OCI-LY7 (cell line): ENCODE measurements around the gene PWWP2A. TPM values are rescaled to one million over a fixed set of nuclear protein-coding genes. Genes with fewer than 3 reads are reported as not detected.

Experiments
- BruUV-seq: library from RNA; stranded (reverse); fragments of 400-500 nt; replicated peaks from 2 replicates; lab custom pipeline; 2021; lab: Mats Ljungman, UMichigan
- CTCF ChIA-PET: fragments of 300-600 bp; sonication (Branson Sonifier 250); formaldehyde crosslinking; loops from one replicate; lab custom pipeline; 2022; ENCODE audit warnings: antibody characterized with exemption; ENCODE audit not compliant: unreplicated experiment; lab: Charles Lee
- POLR2A ChIA-PET: fragments of 300-600 bp; sonication (Branson Sonifier 250); formaldehyde crosslinking; loops from one replicate; lab custom pipeline; 2022; ENCODE audit warnings: antibody characterized with exemption; lab: Charles Lee
- DNase-seq: peaks from one replicate; pipeline ENCODE4 v3.0.0-alpha.2; 2015; ENCODE audit warnings: low spot score
- H2AFZ ChIP-seq: fragments of 200-600 bp; sonication (generic), shearing (Covaris generic); 2 replicates; pipeline ENCODE4 v1.6.1; 2014; ENCODE audit warnings: mild to moderate bottlenecking, antibody characterized with exemption, low read length, moderate library complexity
- H3K27ac ChIP-seq: fragments of 200-600 bp; sonication (generic); 2 replicates; pipeline ENCODE4 v1.5.1; 2014; ENCODE audit warnings: mixed run types, low read depth, mild to moderate bottlenecking, moderate library complexity, low read length, inconsistent platforms; ENCODE audit not compliant: poor library complexity, severe bottlenecking
- H3K36me3 ChIP-seq: fragments of 200-600 bp; sonication (generic); 2 replicates; pipeline ENCODE4 v1.6.1; 2014; ENCODE audit warnings: mild to moderate bottlenecking, antibody characterized with exemption, low read length, moderate library complexity, mixed read lengths; ENCODE audit not compliant: insufficient read depth
- H3K4me1 ChIP-seq: fragments of 200-600 bp; sonication (generic); 2 replicates; pipeline ENCODE4 v1.5.1; 2014; ENCODE audit warnings: mild to moderate bottlenecking, low read length; ENCODE audit not compliant: insufficient read depth, poor library complexity, severe bottlenecking
- H3K4me2 ChIP-seq: fragments of 200-600 bp; sonication (generic); 2 replicates; pipeline ENCODE4 v1.6.1; 2014; ENCODE audit warnings: mild to moderate bottlenecking, low read length
- H3K4me3 ChIP-seq: fragments of 200-600 bp; sonication (generic); 2 replicates; pipeline ENCODE4 v1.5.1; 2014; ENCODE audit warnings: mild to moderate bottlenecking, low read depth, low read length; ENCODE audit not compliant: poor library complexity, severe bottlenecking
- H3K79me2 ChIP-seq: fragments of 200-600 bp; sonication (generic); 2 replicates; pipeline ENCODE4 v1.6.1; 2016; ENCODE audit warnings: low read depth, mild to moderate bottlenecking, low read length, moderate library complexity, mixed read lengths; ENCODE audit not compliant: insufficient read depth
- H3K9me2 ChIP-seq: fragments of 200-600 bp; sonication (generic); 2 replicates; pipeline ENCODE4 v1.6.1; 2016; ENCODE audit warnings: mild to moderate bottlenecking, low read length, mixed read lengths; ENCODE audit not compliant: insufficient read depth
- H3K9me3 ChIP-seq: fragments of 200-600 bp; sonication (generic); 2 replicates; pipeline ENCODE4 v1.6.1; 2014; ENCODE audit warnings: mild to moderate bottlenecking, mixed run types, low read length, mixed read lengths
- H4K20me1 ChIP-seq: fragments of 200-600 bp; sonication (generic); 2 replicates; pipeline ENCODE4 v1.6.1; 2014; ENCODE audit warnings: mild to moderate bottlenecking, antibody characterized with exemption, low read length, moderate library complexity, mixed read lengths; ENCODE audit not compliant: insufficient read depth
- EZH2phosphoT487 ChIP-seq: fragments of 200-600 bp; sonication (generic); IDR thresholded peaks from 2 replicates; pipeline ENCODE4 v1.6.1; 2018; ENCODE audit warnings: low read depth, borderline replicate concordance, mild to moderate bottlenecking, mixed run types, antibody characterized with exemption, low read length, moderate library complexity, mixed read lengths
- intact Hi-C: fragments of 100-400 bp; cut with micrococcal nuclease; formaldehyde crosslinking; loops from one replicate; pipeline ENCODE4 v1.10.0; 2022; ENCODE audit not compliant: unreplicated experiment
- total RNA-seq, 2 experiments: library from RNA; depleted of rRNA in 1 of 2; stranded (reverse); fragments of >200 nt in 1 of 2; shearing (Covaris generic) in 1 of 2; gene quantifications; 2 replicates each; pipeline ENCODE4 v1.2.3, GENCODE V29; 2014 to 2022
- TF ChIP-seq, protein P1 (sequence below): fragments of 200-600 bp; sonication (generic); conservative IDR thresholded peaks from 2 replicates; pipeline ENCODE4 v1.5.1; 2014; ENCODE audit warnings: mild to moderate bottlenecking, antibody characterized with exemption, low read length, moderate library complexity, mixed read lengths

PWWP2A gene
- total RNA-seq, 2 experiments from 2014 or later: 28.3 to 28.4 TPM

DNA sequence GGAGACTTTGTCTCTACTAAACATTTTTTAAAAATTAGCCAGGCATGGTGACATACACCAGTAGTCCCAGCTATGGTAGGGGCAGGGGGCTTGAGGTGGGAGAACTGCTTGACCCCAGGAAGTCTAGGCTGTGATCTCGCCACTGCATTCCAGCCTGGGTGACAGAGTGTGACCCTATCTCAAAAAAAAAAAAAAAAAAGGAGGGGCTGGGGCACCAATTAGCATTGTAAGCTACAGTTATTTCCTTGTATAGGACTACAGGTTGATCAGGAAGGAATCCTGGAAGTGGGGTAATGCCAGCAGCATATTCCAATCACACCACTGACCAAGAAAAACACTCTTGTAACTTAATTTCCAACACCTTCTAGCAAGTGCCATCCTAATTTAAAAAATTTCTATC lies 32.1 kb downstream of the PWWP2A start:
- Histone ChIP-seq H3K4me3 (no peak overlapping the region), H3K9me2 (no peaks in the 10 kb centered on the region), H3K79me2 (no peaks in the 10 kb centered on the region), H3K9me3 (no peaks in the 10 kb centered on the region), H3K36me3 (peaks cover 15% of the 10 kb centered on the region), H3K27ac (no peak overlapping the region), H3K4me2 (no peak overlapping the region), H4K20me1 (no peaks in the 10 kb centered on the region), H3K4me1 (no peaks in the 10 kb centered on the region), H2AFZ (no peak overlapping the region)
- no peak for TF ChIP-seq EZH2phosphoT487
- TF ChIP-seq, protein P1, sequence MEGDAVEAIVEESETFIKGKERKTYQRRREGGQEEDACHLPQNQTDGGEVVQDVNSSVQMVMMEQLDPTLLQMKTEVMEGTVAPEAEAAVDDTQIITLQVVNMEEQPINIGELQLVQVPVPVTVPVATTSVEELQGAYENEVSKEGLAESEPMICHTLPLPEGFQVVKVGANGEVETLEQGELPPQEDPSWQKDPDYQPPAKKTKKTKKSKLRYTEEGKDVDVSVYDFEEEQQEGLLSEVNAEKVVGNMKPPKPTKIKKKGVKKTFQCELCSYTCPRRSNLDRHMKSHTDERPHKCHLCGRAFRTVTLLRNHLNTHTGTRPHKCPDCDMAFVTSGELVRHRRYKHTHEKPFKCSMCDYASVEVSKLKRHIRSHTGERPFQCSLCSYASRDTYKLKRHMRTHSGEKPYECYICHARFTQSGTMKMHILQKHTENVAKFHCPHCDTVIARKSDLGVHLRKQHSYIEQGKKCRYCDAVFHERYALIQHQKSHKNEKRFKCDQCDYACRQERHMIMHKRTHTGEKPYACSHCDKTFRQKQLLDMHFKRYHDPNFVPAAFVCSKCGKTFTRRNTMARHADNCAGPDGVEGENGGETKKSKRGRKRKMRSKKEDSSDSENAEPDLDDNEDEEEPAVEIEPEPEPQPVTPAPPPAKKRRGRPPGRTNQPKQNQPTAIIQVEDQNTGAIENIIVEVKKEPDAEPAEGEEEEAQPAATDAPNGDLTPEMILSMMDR: no peak
- no TSS peak for BruUV-seq
- intact Hi-C loops: no loop called here
- ChIA-PET CTCF (interaction anchor here (0.6 kb wide), 1 partner anchor 352 kb away, joined by 3 read pairs; no protein-coding TSS in a partner anchor), POLR2A (interaction anchor here (0.6 to 0.7 kb wide), 2 partner anchors 680 to 871 kb away, joined by 3 to 4 read pairs; no protein-coding TSS in a partner anchor)
- no peak for DNase-seq

DNA sequence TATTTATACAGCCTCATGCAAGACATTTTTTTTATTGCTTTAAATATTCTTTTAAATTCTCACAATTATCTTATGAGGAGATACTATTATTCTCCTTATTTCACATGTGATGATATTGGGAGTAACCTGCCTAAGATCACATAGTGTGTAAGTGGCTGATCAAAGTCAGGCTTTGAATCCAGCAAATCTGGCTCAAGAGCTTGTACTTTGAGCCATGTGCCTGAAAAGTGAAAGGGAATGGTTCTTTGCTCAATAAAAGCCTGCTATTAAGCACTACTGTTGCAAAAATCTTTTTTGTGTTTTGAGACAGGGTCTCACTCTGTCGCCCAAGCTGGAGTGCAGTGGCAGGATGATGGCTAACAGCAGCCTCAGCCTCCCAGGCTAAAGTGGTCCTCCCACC lies 35.1 kb downstream of the PWWP2A start:
- no peaks in the 10 kb centered on the region for H3K9me2 ChIP-seq

DNA sequence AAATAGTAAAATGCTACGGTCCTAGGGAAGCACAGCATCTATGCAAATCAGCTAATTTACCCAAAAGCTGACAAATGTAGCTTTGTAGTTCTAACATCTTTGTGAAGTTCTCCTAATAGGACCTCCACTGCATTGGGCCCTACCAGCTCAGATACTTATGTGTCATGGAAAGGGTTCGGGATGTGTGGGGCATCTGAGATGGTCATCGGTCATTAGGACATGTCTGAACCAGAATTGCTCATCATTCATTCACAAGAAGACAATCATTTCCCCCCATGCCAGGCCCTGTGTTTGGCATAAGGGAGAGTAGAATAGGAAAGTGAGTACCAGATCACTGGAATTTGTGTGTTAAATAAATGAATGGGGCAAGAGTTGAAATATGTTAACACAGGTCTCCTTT lies 35.7 kb downstream of the PWWP2A start:
- Histone ChIP-seq H3K79me2 (no peaks in the 10 kb centered on the region), H3K9me2 (no peaks in the 10 kb centered on the region), H4K20me1 (no peaks in the 10 kb centered on the region), H2AFZ (no peak overlapping the region), H3K4me3 (no peak overlapping the region), H3K9me3 (no peaks in the 10 kb centered on the region), H3K36me3 (no peaks in the 10 kb centered on the region), H3K4me2 (no peak overlapping the region), H3K27ac (no peak overlapping the region), H3K4me1 (no peaks in the 10 kb centered on the region)
- TF ChIP-seq, protein P1: no peak
- no peak for TF ChIP-seq EZH2phosphoT487
- ChIA-PET POLR2A (no interaction called here), CTCF (interaction anchor here (0.5 kb wide), 1 partner anchor 82 kb away, joined by 3 read pairs; no protein-coding TSS in a partner anchor)
- no peak for DNase-seq
- BruUV-seq: no TSS peak
- intact Hi-C loops: loop anchor here (5.0 kb wide), 1 partner anchor 304 kb away; no protein-coding TSS in a partner anchor

More for the DNA sequence above, 35.1 kb downstream of the PWWP2A start:
- no peak overlapping the region for H3K27ac ChIP-seq
- BruUV-seq: no TSS peak
- ChIA-PET CTCF (interaction anchor here (0.5 kb wide), 1 partner anchor 81 kb away, joined by 3 read pairs; no protein-coding TSS in a partner anchor), POLR2A (interaction anchor here (0.7 to 1.1 kb wide), 2 partner anchors 20 to 76 kb away, joined by 4 to 5 read pairs; no protein-coding TSS in a partner anchor)
- H3K36me3 ChIP-seq: no peaks in the 10 kb centered on the region
- H3K9me3 ChIP-seq: no peaks in the 10 kb centered on the region
- no peaks in the 10 kb centered on the region for H3K79me2 ChIP-seq
- no peak for DNase-seq
- intact Hi-C loops: loop anchor here (5.0 kb wide), 1 partner anchor 303 kb away; no protein-coding TSS in a partner anchor
- TF ChIP-seq EZH2phosphoT487: no peak
- TF ChIP-seq, protein P1: no peak
- H4K20me1 ChIP-seq: no peaks in the 10 kb centered on the region
- no peak overlapping the region for H2AFZ ChIP-seq
- H3K4me2 ChIP-seq: no peak overlapping the region
- no peaks in the 10 kb centered on the region for H3K4me1 ChIP-seq
- H3K4me3 ChIP-seq: no peak overlapping the region
